Activated naive CD4-positive, alpha-beta T cell treated with anti-CD3 and anti-CD28 coated beads for 36 hours (primary cell): ENCODE data around the gene OR6C65. TPM values are rescaled to one million over a fixed set of nuclear protein-coding genes. Genes with fewer than 3 reads are reported as not detected.

ENCODE experiments used
- total RNA-seq, 2 experiments: library from RNA; stranded (reverse); gene quantifications; one replicate each; pipeline ENCODE4 v1.2.3, GENCODE V29; 2021

The OR6C65 gene
- total RNA-seq, 2 experiments from 2014 or later = not detected

Other genes starting within 250 kb of the OR6C65 start
- not detected for gene OR10A7, start 179.5 kb upstream of the OR6C65 start, total RNA-seq
- not detected for gene OR6C74, start 155.9 kb upstream of the OR6C65 start, total RNA-seq
- not detected for gene OR6C6, start 104.0 kb upstream of the OR6C65 start, total RNA-seq
- not detected for gene OR6C1, start 86.2 kb upstream of the OR6C65 start, total RNA-seq
- not detected for gene OR6C3, start 69.8 kb upstream of the OR6C65 start, total RNA-seq
- not detected for gene OR6C75, start 37.6 kb upstream of the OR6C65 start, total RNA-seq
- not detected for gene OR6C76, start 25.7 kb downstream of the OR6C65 start, total RNA-seq
- not detected for gene OR6C2, start 43.5 kb downstream of the OR6C65 start, total RNA-seq
- not detected for gene OR6C70, start 69.6 kb downstream of the OR6C65 start, total RNA-seq
- gene OR6C68, start 91.8 kb downstream of the OR6C65 start, total RNA-seq = not detected
- not detected for gene OR6C4, start 149.1 kb downstream of the OR6C65 start, total RNA-seq
- gene OR2AP1, start 171.9 kb downstream of the OR6C65 start, total RNA-seq = not detected
- not detected for gene OR10P1, start 236.4 kb downstream of the OR6C65 start, total RNA-seq